NCI-H1105 treated with DMSO at 0.1 percent for 48 hours (cell line): ENCODE measurements around the gene TRAF7.
"Not testable (repeated sequence)": the region's sequence is repeated elsewhere in the genome, so short reads cannot be mapped to it uniquely, and the experiment has no call there.

Experiments used
- DNase-seq: peaks from one replicate; lab custom pipeline; 2025; lab: John Stamatoyannopoulos, UW

Gene TRAF7

GRCh38 chr16:2122429-2122828 is 33.2 kb upstream of the TRAF7 start:
- no peak for DNase-seq

- DNase-seq: not testable (repeated sequence)
These were observed 32.5 kb upstream of the TRAF7 start for GRCh38 chr16:2122934-2123683.

DNA sequence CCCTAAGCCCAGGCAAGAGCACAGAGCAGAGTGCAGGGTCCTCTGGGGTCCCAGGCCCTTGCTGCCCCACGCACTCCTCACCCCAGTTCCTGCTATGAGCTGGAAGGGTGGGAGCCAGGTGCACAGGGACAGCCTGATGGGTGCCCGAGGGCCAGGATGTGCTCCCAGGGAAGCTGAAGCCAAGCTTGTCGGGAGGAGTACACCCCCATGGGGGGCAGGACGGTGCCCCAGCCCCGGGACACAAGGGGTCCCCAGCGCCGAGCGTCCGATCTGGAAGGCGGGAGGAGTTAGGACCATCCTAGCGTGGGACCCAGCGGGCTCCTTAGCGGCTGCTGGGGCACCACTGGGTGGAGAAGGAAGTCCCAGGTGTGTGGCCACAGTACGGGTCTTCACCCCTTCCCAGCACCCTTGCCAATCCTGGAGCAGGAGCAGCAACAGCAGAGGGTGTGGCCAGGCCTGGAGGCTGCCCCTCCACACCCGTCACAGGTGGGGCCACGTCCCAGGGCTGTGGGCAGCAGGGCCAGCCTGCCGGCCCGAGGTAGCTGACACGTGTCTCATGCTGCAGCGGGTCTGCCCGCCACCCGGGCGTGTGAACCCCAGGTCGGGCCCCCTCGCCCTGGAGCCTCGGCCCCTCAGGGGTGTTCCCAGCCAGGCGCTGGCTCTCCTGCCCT is 31.7 kb upstream of the TRAF7 start:
- not testable (repeated sequence) for DNase-seq

GRCh38 chr16:2124377-2124693 is 31.2 kb upstream of the TRAF7 start:
- DNase-seq: not testable (repeated sequence)

- not testable (repeated sequence) for DNase-seq
These were observed 30.7 kb upstream of the TRAF7 start for GRCh38 chr16:2124694-2125444.

DNA sequence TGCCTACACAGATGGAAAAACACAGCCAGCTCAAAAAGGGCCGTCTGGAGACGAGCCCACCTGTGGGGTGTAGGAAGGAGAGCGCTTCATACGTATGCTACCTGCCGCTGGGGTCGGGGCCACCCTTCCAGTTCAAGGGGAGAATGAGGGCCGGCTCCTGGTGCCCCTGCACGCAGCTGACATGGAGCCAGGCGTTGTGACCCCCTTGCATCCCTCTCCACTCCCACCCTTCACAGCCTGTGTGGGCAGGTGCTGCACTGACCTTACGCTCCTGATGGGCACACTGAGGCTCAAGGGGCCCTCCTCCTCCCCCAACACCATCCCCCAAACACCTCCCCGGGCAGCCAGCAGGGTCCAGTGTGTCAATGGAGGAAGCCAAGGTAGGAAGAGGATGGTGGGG is 30.0 kb upstream of the TRAF7 start:
- not testable (repeated sequence) for DNase-seq

GRCh38 chr16:2126161-2126743 is 29.3 kb upstream of the TRAF7 start:
- DNase-seq: not testable (repeated sequence)

GRCh38 chr16:2126928-2127556 is 28.5 kb upstream of the TRAF7 start:
- DNase-seq: not testable (repeated sequence)

DNA sequence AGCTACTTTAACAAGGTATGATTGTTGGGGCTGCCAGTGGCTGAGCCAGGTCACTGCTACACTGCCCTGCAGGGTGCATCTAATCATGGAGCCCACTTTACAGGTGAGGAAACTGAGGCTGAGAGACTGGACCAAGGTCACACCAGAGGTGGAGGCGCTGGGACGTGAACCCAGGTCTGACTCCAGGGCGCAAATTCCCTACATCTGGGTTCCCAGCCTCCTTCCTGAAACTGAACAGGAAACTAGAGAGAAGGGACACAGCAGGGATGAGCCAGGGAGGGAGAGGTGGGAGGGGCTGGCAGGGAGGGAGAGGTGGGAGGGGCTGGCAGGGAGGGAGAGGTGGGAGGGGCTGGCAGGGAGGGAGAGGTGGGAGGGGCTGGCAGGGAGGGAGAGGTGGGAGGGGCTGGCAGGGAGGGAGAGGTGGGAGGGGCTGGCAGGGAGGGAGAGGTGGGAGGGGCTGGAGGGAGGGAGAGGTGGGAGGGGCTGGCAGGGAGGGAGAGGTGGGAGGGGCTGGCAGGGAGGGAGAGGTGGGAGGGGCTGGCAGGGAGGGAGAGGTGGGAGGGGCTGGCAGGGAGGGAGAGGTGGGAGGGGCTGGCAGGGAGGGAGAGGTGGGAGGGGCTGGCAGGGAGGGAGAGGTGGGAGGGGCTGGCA is 27.8 kb upstream of the TRAF7 start:
- not testable (repeated sequence) for DNase-seq

DNA sequence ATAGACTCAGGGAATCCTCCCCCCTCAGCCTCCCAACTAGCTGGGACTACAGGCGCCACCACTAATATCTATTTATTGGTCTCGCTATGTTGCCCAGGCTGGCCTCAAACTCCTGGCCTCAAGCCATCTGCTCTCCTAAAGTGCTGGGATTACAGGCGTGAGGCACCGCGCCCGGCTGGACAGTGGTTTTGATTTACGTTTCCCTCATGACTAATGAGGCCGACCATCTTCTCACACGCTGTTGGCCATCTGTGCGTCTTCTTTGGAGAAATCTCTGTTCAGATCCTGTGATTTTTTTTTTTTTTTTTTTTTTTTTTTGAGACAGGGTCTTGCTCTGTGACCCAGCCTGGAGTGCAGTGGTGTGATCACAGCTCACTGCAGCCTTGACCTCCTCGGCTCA is 26.3 kb upstream of the TRAF7 start:
- not testable (repeated sequence) for DNase-seq

DNA sequence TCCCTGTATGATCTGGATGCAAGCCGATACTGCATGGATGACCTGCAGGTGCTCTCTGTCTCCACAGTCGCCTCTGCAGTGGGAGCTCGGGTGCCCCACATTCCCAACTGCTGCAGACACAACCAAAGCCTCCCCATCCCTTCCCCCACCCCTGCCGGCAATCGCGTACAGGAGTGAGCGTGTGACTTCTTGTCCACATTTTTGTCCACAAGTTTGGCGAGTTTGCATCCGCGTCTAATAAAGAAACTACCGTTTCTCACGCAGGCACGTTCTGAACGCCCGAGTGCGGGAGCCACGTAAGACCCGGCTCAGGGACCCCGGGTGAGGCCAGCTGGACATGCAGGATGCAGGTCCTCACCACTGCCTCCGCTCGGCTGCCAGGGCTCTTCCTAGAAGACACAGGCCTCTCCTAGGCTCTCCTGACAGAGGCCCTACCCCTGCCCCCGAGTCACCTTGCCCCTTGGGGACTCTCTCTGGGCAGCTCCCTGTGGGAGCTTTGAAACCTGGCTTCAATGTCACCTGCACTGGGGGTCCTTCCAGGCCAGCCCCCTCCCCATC is 25.6 kb upstream of the TRAF7 start:
- not testable (repeated sequence) for DNase-seq

GRCh38 chr16:2133797-2134196 is 21.8 kb upstream of the TRAF7 start:
- not testable (repeated sequence) for DNase-seq

DNA sequence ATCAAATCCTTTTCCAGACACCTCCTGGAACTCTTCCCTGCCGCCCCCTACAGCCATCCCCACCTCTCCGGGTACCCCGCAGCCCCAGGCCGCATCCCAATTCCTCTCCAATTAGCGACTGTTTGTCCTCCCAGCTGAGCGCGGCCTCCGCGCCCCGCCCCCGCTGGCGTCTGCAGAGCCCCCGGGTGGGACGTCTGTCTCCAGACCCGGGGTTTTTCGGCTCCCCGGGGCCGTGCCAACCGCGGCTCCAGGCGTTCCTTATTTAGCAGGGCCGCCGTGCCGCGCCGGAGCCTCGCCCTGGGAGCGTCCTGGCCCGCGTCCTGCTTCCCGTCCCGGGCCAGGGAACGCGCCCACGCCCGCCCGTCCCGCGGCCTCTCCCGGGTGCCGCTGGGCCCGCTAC is 20.5 kb upstream of the TRAF7 start:
- DNase-seq: not testable (repeated sequence)

GRCh38 chr16:2135770-2136490 is 19.7 kb upstream of the TRAF7 start, which contains the start of gene PKD1:
Gene PKD1, minus strand, starts transcription at chr16:2135898. Its CDS starts 209 bp downstream, at chr16:2135689.
- DNase-seq: peak; percentile 62

- no peak for DNase-seq
These were observed 12.4 kb upstream of the TRAF7 start for GRCh38 chr16:2142942-2143877.

- no peak for DNase-seq
These were observed 11.6 kb upstream of the TRAF7 start for GRCh38 chr16:2143878-2144485.

GRCh38 chr16:2145843-2146242 is 9.7 kb upstream of the TRAF7 start:
- no peak for DNase-seq

- no peak for DNase-seq
These were observed 8.2 kb upstream of the TRAF7 start for GRCh38 chr16:2147378-2147777.
